ENCODE data around the gene ACADVL. TPM values are rescaled to one million over a fixed set of nuclear protein-coding genes. Genes with fewer than 3 reads are reported as not detected.

ACADVL gene
- total RNA-seq, 1 donor from 2014 or later, result 354 TPM

DNA sequence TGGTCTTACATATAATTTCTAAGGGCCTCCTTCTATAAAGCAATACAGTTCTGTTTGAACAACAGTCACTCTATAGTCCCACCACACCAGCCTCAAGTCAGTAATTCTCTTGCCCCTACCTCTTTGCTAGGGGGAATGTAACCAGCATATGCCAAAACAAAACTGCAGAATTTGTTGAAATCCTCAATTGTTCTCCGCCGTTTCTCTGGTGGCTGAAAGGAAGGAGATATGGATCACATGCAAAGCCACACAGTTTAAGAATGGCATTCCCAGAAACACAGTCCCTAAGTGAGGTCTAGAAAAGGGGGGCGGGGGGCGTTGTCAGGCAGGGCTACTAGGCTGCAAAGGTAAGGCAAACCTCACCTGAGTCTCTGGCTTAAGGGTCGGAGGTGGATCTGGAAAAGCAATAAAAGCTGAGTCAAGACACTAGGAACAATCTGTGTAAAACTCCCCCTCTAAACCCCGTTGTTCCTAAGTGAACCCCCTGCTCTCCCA is 17.6 kb downstream of the ACADVL start:
- no peak for TF ChIP-seq EZH2 (IDR thresholded peaks at IDR 0.05; ENCODE audit: insufficient read depth, low read length)
- peak overlapping the region; percentile 96 for H3K9ac ChIP-seq (ENCODE audit: low read length)
- Mint-ChIP-seq H3K27ac (ENCODE audit: unreplicated experiment) (peak overlapping the region; percentile 80), H3K4me3 (ENCODE audit: unreplicated experiment) (peak overlapping the region; percentile 85), H3K9me3 (ENCODE audit: unreplicated experiment) (no peaks in the 10 kb centered on the region), H3K27me3 (ENCODE audit: low read depth, unreplicated experiment) (no peaks in the 10 kb centered on the region), H3K4me1 (ENCODE audit: low read depth, unreplicated experiment) (peaks cover 42% of the 10 kb centered on the region), H3K36me3 (ENCODE audit: low read depth, unreplicated experiment) (peaks cover 18% of the 10 kb centered on the region)
- peaks cover 30% of the 10 kb centered on the region for H3K36me3 ChIP-seq (ENCODE audit: insufficient read depth, low read length)
- peaks cover 47% of the 10 kb centered on the region for H3K4me1 ChIP-seq (ENCODE audit: insufficient read depth, low read length)
- H3K27ac ChIP-seq (ENCODE audit: low read depth, low read length), result peak overlapping the region; percentile 72
- H3K27me3 ChIP-seq (ENCODE audit: insufficient read depth, low read length), result no peaks in the 10 kb centered on the region
- H3K79me2 ChIP-seq (ENCODE audit: insufficient read depth, low read length), result peaks cover 89% of the 10 kb centered on the region
- peak overlapping the region; percentile 85 for H3K4me2 ChIP-seq (ENCODE audit: low read length)
- DNase-seq (ENCODE audit: low read depth) (no peak), FAIRE-seq (no peak)
- H3K9me3 ChIP-seq (ENCODE audit: insufficient read depth, low read depth, low read length), result no peaks in the 10 kb centered on the region
- peaks cover 39% of the 10 kb centered on the region for H4K20me1 ChIP-seq (ENCODE audit: insufficient read depth, low read length)
- no peak overlapping the region for H2AFZ ChIP-seq (ENCODE audit: low read depth, low read length)
- peak overlapping the region; percentile 59 for H3K4me3 ChIP-seq (ENCODE audit: insufficient read depth, low read depth, low read length)

DNA sequence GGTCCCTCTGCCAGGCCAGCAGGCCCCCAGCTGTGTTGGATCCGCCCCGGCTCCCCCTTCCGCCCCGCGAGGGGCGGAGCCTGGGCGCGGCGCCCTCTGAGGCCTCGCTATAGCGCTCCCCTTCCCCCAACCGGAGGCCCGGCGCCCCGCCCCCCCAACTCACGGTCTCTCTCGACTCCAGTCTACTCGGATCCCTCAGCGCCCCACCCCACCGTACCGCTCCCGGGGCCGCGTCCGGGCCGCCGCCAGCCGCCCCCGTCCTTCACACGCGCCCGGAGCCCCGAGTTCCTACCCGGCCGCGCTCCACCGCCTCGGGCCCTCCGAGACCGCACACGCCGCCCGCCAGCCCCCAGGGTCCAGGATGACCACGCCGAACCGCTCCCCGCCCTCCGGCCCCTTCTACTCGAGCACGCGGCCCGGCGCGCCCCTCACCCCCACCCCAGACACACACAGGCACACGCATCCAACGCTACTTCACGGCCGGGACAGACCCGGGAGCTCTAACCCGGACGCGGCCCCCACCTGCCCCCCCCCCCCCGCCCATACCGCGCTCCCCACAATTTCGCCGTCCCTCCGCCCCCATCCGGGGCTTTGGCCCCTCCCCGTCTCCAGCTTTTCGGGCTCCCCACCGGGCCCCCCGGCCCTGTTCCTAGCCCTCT is 18.2 kb downstream of the ACADVL start:
- Mint-ChIP-seq H3K4me1 (ENCODE audit: low read depth, unreplicated experiment) (peaks cover 41% of the 10 kb centered on the region), H3K27me3 (ENCODE audit: low read depth, unreplicated experiment) (no peaks in the 10 kb centered on the region), H3K36me3 (ENCODE audit: low read depth, unreplicated experiment) (peaks cover 18% of the 10 kb centered on the region), H3K4me3 (ENCODE audit: unreplicated experiment) (peak overlapping the region; percentile 94), H3K9me3 (ENCODE audit: unreplicated experiment) (no peaks in the 10 kb centered on the region), H3K27ac (ENCODE audit: unreplicated experiment) (peak overlapping the region; percentile 80)
- Histone ChIP-seq H4K20me1 (ENCODE audit: insufficient read depth, low read length) (peaks cover 36% of the 10 kb centered on the region), H3K79me2 (ENCODE audit: insufficient read depth, low read length) (peaks cover 86% of the 10 kb centered on the region), H3K9me3 (ENCODE audit: insufficient read depth, low read depth, low read length) (no peaks in the 10 kb centered on the region), H3K36me3 (ENCODE audit: insufficient read depth, low read length) (peaks cover 30% of the 10 kb centered on the region), H3K9ac (ENCODE audit: low read length) (peak overlapping the region; percentile 96), H3K4me3 (ENCODE audit: insufficient read depth, low read depth, low read length) (peak overlapping the region; percentile 91), H3K4me1 (ENCODE audit: insufficient read depth, low read length) (peaks cover 45% of the 10 kb centered on the region), H3K27me3 (ENCODE audit: insufficient read depth, low read length) (no peaks in the 10 kb centered on the region), H2AFZ (ENCODE audit: low read depth, low read length) (no peak overlapping the region), H3K4me2 (ENCODE audit: low read length) (peak overlapping the region; percentile 85), H3K27ac (ENCODE audit: low read depth, low read length) (peak overlapping the region; percentile 72)
- DNase-seq (ENCODE audit: low read depth) (no peak), FAIRE-seq (no peak)
- TF ChIP-seq, protein P1, sequence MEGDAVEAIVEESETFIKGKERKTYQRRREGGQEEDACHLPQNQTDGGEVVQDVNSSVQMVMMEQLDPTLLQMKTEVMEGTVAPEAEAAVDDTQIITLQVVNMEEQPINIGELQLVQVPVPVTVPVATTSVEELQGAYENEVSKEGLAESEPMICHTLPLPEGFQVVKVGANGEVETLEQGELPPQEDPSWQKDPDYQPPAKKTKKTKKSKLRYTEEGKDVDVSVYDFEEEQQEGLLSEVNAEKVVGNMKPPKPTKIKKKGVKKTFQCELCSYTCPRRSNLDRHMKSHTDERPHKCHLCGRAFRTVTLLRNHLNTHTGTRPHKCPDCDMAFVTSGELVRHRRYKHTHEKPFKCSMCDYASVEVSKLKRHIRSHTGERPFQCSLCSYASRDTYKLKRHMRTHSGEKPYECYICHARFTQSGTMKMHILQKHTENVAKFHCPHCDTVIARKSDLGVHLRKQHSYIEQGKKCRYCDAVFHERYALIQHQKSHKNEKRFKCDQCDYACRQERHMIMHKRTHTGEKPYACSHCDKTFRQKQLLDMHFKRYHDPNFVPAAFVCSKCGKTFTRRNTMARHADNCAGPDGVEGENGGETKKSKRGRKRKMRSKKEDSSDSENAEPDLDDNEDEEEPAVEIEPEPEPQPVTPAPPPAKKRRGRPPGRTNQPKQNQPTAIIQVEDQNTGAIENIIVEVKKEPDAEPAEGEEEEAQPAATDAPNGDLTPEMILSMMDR (IDR thresholded peaks at IDR 0.05; ENCODE audit: insufficient read depth, low read depth, low read length), result no peak
- TF ChIP-seq EZH2 (IDR thresholded peaks at IDR 0.05; ENCODE audit: insufficient read depth, low read length), result no peak

DNA sequence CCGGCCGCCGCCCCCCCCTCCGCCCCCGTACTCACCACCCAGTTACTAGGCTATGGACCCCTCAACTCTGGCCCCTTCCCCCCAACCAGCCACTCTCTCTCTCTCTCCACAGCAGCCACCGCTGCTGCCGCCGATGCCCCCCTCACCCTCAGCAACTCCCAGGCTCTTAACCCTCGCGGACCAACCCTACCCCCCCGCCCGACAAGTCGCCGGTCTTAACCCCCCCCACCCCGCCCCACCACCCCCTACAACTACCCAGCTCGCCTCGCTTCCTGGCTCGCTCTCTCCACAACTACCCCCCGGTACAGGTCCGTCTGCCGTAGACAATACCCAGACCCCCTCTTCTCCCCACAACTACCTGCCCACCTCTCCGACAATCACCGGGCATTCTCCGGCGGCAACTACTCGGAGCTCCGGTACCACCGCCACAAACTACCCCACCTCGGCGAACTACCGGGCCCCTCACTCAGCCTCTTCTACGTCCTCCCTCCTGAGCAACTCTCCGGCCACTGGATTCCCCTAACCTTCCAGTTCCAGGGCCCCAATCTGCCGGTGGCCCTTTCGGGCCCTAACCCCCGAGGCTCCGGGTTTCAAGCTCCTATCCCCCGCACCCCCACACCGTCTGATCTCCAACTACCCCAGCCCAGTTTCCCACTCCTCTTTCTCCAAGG is 18.8 kb downstream of the ACADVL start:
- Mint-ChIP-seq H3K27me3 (ENCODE audit: low read depth, unreplicated experiment) (no peaks in the 10 kb centered on the region), H3K36me3 (ENCODE audit: low read depth, unreplicated experiment) (peaks cover 16% of the 10 kb centered on the region), H3K27ac (ENCODE audit: unreplicated experiment) (peak overlapping the region; percentile 99), H3K4me1 (ENCODE audit: low read depth, unreplicated experiment) (peaks cover 41% of the 10 kb centered on the region), H3K4me3 (ENCODE audit: unreplicated experiment) (peak overlapping the region; percentile 94), H3K9me3 (ENCODE audit: unreplicated experiment) (no peaks in the 10 kb centered on the region)
- Histone ChIP-seq H3K27me3 (ENCODE audit: insufficient read depth, low read length) (no peaks in the 10 kb centered on the region), H3K79me2 (ENCODE audit: insufficient read depth, low read length) (peaks cover 80% of the 10 kb centered on the region), H3K4me1 (ENCODE audit: insufficient read depth, low read length) (peaks cover 45% of the 10 kb centered on the region), H3K27ac (ENCODE audit: low read depth, low read length) (peak overlapping the region; percentile 73), H3K4me3 (ENCODE audit: insufficient read depth, low read depth, low read length) (peak overlapping the region; percentile 91), H3K9ac (ENCODE audit: low read length) (peak overlapping the region; percentile 96), H2AFZ (ENCODE audit: low read depth, low read length) (no peak overlapping the region), H4K20me1 (ENCODE audit: insufficient read depth, low read length) (peaks cover 36% of the 10 kb centered on the region), H3K9me3 (ENCODE audit: insufficient read depth, low read depth, low read length) (no peaks in the 10 kb centered on the region), H3K4me2 (ENCODE audit: low read length) (peak overlapping the region; percentile 85), H3K36me3 (ENCODE audit: insufficient read depth, low read length) (peaks cover 30% of the 10 kb centered on the region)
- FAIRE-seq (no peak), DNase-seq (ENCODE audit: low read depth) (no peak)
- no peak for TF ChIP-seq EZH2 (IDR thresholded peaks at IDR 0.05; ENCODE audit: insufficient read depth, low read length)
- TF ChIP-seq, protein P1 (IDR thresholded peaks at IDR 0.05; ENCODE audit: insufficient read depth, low read depth, low read length), result no peak

Measured in astrocyte (in vitro differentiated cells and primary cell).